GM12878 (cell line): Measurements from ENCODE around the gene POLR1D. TPM values are rescaled to one million over a fixed set of nuclear protein-coding genes. Genes with fewer than 3 reads are reported as not detected.

Source experiments
- BACH1 ChIP-seq: fragments of 450-650 bp; IDR thresholded peaks from 2 replicates; pipeline ENCODE4 v1.6.1; 2017; ENCODE audit warnings: mild to moderate bottlenecking, borderline replicate concordance
- BHLHE40 ChIP-seq, 2 experiments: fragments of 450-650 bp in 1 of 2; IDR thresholded peaks; 2 replicates each; pipeline ENCODE4 v1.6.1; 2011 to 2017; ENCODE audit warnings: low read depth in 2 of 2, borderline replicate concordance in 1 of 2, improper control_type of control experiment in 1 of 2, low read length in 1 of 2, mild to moderate bottlenecking in 1 of 2
- CBFB ChIP-seq: IDR thresholded peaks from 2 replicates; pipeline ENCODE4 v1.6.1; 2016; ENCODE audit warnings: antibody characterized with exemption, low read depth
- CBX3 ChIP-seq: fragments of 200-600 bp; sonication (generic); IDR thresholded peaks from 2 replicates; pipeline ENCODE4 v1.6.1; 2016; ENCODE audit warnings: low read depth, borderline replicate concordance
- CHD2 ChIP-seq: IDR thresholded peaks from 2 replicates; pipeline ENCODE4 v1.6.1; 2011; ENCODE audit warnings: low read depth, low read length, improper control_type of control experiment, borderline replicate concordance
- ETV6 ChIP-seq, 2 experiments: fragments of 450-650 bp in 1 of 2; IDR thresholded peaks in 1 of 2; conservative IDR thresholded peaks in 1 of 2; 2 replicates each; pipeline ENCODE4 v1.6.1; 2014; ENCODE audit warnings: antibody characterized with exemption in 1 of 2, borderline replicate concordance in 1 of 2, low read depth in 1 of 2, mild to moderate bottlenecking in 1 of 2, moderate library complexity in 1 of 2
- HDGF ChIP-seq: fragments of 450-650 bp; IDR thresholded peaks from 2 replicates; pipeline ENCODE4 v1.6.1; 2016; ENCODE audit warnings: antibody characterized with exemption
- IKZF1 ChIP-seq: fragments of 450-650 bp; conservative IDR thresholded peaks from 2 replicates; pipeline ENCODE4 v1.6.1; 2017; ENCODE audit warnings: antibody characterized with exemption, mild to moderate bottlenecking
- MEF2A ChIP-seq: IDR thresholded peaks from 2 replicates; pipeline ENCODE4 v1.6.1; 2011; ENCODE audit warnings: low read depth, mild to moderate bottlenecking, low read length, moderate library complexity; ENCODE audit not compliant: insufficient read depth
- NR2C2 ChIP-seq: IDR thresholded peaks from 2 replicates; pipeline ENCODE4 v1.6.1; 2011; ENCODE audit warnings: borderline replicate concordance, low read depth; ENCODE audit not compliant: control insufficient read depth, insufficient read length
- PAX5 ChIP-seq: IDR thresholded peaks from 2 replicates; pipeline ENCODE4 v1.6.1; 2011; ENCODE audit warnings: low read depth, low read length, borderline replicate concordance
- SUZ12 ChIP-seq: fragments of 200-600 bp; sonication (generic); IDR thresholded peaks from one replicate; pipeline ENCODE4 v1.6.1; 2018; ENCODE audit warnings: antibody characterized with exemption, mild to moderate bottlenecking; ENCODE audit not compliant: unreplicated experiment
- TARDBP ChIP-seq: IDR thresholded peaks from 2 replicates; pipeline ENCODE4 v1.6.1; 2016; ENCODE audit warnings: borderline replicate concordance
- TCF3 ChIP-seq: IDR thresholded peaks from 2 replicates; pipeline ENCODE4 v1.6.1; 2012; ENCODE audit warnings: low read depth, mild to moderate bottlenecking, low read length, borderline replicate concordance; ENCODE audit not compliant: insufficient read depth
- YBX1 ChIP-seq: fragments of 450-650 bp; IDR thresholded peaks from 2 replicates; pipeline ENCODE4 v1.6.1; 2016; ENCODE audit warnings: antibody characterized with exemption
- ZNF207 ChIP-seq: fragments of 450-650 bp; IDR thresholded peaks from 2 replicates; pipeline ENCODE4 v1.6.1; 2014; ENCODE audit warnings: antibody characterized with exemption, mild to moderate bottlenecking, borderline replicate concordance
- polyA plus RNA-seq, 11 experiments: library from polyadenylated mRNA; depleted of rRNA in 4 of 11; unstranded in 6 of 11; stranded (reverse) in 5 of 11; fragments of >200 nt; fragmentation: Nextera tagmentation in 4 of 11; fragmentation: Illumina TruSeq in 1 of 11; extraction: Ambion mirVana in 4 of 11; extraction: Trizol in 1 of 11; gene quantifications; 1 replicate in 1 of 11; 2 replicates in 10 of 11; pipeline versions ENCODE4 v1.2.1 to v1.2.3, GENCODE V29; 2011 to 2016; ENCODE audit warnings: inconsistent platforms in 2 of 11, missing spikeins in 2 of 11, low read depth in 1 of 11
- total RNA-seq, 4 experiments: library from RNA; depleted of rRNA in 3 of 4; stranded (reverse); fragments of >200 nt in 3 of 4; fragmentation: Illumina TruSeq in 1 of 4; extraction: Trizol in 1 of 4; gene quantifications; 2 replicates each; pipeline versions ENCODE4 v1.2.1 to v1.2.3, GENCODE V29; 2013 to 2021
- TF ChIP-seq, protein P1 (sequence below): fragments of 450-650 bp; conservative IDR thresholded peaks from 2 replicates; pipeline ENCODE4 v1.6.1; 2017; ENCODE audit warnings: mild to moderate bottlenecking, moderate library complexity
- TF ChIP-seq, protein P2 (sequence below): IDR thresholded peaks from 2 replicates; pipeline ENCODE4 v1.6.1; 2011; ENCODE audit warnings: low read depth, mild to moderate bottlenecking, low read length, moderate library complexity, borderline replicate concordance; ENCODE audit errors: extremely low read depth
- TF ChIP-seq, protein P3 (sequence below): fragments of 450-650 bp; IDR thresholded peaks from 2 replicates; pipeline ENCODE4 v1.6.1; 2017; ENCODE audit warnings: mild to moderate bottlenecking, moderate library complexity
- TF ChIP-seq, protein P4 (sequence below): fragments of 450-650 bp; IDR thresholded peaks from 2 replicates; pipeline ENCODE4 v1.6.1; 2016; ENCODE audit warnings: mild to moderate bottlenecking
- TF ChIP-seq, protein P5 (sequence below): fragments of 450-650 bp; IDR thresholded peaks from 2 replicates; pipeline ENCODE4 v1.6.1; 2014; ENCODE audit warnings: mild to moderate bottlenecking

Gene POLR1D
- total and polyA plus RNA-seq, 10 of the 15 experiments (the other 5 are each of a cell fraction or from before 2014, with no cell fraction given), result 119 to 223 (median 160) TPM

DNA sequence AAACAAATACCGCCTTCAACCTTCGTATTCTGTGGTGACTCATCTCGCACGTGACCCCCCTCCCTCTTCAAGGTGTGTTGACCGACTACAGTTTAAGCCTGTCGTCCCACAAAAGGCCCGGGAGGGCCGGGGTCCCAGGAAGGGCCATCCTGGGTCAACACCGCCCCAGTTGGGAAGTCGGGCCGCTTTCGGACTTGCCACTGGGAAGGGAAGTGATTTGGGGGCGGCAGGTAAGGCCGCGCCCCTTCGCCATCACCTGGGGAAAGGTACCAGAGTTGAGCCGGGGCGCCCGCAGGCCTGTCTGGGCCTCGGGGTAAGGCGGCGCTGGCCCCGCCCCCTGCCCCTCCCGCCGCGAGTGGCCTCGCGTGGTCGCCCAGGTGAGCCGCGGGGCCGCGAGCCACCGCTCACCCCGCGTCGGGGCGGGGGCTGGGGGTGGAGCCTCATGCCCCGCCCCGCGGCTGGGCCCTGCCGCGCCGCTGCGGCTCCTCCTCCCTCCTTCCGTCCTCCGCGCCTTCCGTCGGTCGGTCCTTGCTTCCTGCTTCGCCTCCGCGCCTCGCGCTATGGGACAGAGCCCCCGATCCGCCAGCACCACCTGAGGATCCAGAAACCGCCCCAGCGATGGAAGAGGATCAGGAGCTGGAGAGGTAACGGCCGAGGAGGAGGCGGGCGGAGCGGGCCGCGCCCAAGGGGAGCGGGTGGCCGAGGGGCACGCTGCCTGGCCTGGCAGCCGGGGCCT lies at the start of gene POLR1D (continued):
- TF ChIP-seq MEF2A (no peak), CHD2 (no peak), CBFB (no peak), CBX3 (no peak), NR2C2 (no peak), BHLHE40 (IDR thresholded peaks at IDR 0.05; ENCODE audit: borderline replicate concordance in 1 of 2, low read depth in 2 of 2, low read length in 1 of 2) (peak; percentile 93 to 95), ETV6 (conservative IDR thresholded peaks at IDR 0.05 in 1 of 2, IDR thresholded peaks at IDR 0.05 in 1 of 2; ENCODE audit: borderline replicate concordance in 1 of 2, low read depth in 1 of 2) (no peak), IKZF1 (peak; percentile 62), SUZ12 (no peak), TARDBP (no peak), HDGF (no peak), PAX5 (no peak), BACH1 (peak; percentile 91), TCF3 (no peak), ZNF207 (peak; percentile 73; the same call in 1 of the 2 replicates), YBX1 (no peak)
- TF ChIP-seq, protein P1, sequence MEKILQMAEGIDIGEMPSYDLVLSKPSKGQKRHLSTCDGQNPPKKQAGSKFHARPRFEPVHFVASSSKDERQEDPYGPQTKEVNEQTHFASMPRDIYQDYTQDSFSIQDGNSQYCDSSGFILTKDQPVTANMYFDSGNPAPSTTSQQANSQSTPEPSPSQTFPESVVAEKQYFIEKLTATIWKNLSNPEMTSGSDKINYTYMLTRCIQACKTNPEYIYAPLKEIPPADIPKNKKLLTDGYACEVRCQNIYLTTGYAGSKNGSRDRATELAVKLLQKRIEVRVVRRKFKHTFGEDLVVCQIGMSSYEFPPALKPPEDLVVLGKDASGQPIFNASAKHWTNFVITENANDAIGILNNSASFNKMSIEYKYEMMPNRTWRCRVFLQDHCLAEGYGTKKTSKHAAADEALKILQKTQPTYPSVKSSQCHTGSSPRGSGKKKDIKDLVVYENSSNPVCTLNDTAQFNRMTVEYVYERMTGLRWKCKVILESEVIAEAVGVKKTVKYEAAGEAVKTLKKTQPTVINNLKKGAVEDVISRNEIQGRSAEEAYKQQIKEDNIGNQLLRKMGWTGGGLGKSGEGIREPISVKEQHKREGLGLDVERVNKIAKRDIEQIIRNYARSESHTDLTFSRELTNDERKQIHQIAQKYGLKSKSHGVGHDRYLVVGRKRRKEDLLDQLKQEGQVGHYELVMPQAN, result peak; percentile 74
- TF ChIP-seq, protein P2, sequence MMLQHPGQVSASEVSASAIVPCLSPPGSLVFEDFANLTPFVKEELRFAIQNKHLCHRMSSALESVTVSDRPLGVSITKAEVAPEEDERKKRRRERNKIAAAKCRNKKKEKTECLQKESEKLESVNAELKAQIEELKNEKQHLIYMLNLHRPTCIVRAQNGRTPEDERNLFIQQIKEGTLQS, result no peak
- TF ChIP-seq, protein P3, sequence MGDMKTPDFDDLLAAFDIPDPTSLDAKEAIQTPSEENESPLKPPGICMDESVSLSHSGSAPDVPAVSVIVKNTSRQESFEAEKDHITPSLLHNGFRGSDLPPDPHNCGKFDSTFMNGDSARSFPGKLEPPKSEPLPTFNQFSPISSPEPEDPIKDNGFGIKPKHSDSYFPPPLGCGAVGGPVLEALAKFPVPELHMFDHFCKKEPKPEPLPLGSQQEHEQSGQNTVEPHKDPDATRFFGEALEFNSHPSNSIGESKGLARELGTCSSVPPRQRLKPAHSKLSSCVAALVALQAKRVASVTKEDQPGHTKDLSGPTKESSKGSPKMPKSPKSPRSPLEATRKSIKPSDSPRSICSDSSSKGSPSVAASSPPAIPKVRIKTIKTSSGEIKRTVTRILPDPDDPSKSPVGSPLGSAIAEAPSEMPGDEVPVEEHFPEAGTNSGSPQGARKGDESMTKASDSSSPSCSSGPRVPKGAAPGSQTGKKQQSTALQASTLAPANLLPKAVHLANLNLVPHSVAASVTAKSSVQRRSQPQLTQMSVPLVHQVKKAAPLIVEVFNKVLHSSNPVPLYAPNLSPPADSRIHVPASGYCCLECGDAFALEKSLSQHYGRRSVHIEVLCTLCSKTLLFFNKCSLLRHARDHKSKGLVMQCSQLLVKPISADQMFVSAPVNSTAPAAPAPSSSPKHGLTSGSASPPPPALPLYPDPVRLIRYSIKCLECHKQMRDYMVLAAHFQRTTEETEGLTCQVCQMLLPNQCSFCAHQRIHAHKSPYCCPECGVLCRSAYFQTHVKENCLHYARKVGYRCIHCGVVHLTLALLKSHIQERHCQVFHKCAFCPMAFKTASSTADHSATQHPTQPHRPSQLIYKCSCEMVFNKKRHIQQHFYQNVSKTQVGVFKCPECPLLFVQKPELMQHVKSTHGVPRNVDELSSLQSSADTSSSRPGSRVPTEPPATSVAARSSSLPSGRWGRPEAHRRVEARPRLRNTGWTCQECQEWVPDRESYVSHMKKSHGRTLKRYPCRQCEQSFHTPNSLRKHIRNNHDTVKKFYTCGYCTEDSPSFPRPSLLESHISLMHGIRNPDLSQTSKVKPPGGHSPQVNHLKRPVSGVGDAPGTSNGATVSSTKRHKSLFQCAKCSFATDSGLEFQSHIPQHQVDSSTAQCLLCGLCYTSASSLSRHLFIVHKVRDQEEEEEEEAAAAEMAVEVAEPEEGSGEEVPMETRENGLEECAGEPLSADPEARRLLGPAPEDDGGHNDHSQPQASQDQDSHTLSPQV, result no peak
- TF ChIP-seq, protein P4, sequence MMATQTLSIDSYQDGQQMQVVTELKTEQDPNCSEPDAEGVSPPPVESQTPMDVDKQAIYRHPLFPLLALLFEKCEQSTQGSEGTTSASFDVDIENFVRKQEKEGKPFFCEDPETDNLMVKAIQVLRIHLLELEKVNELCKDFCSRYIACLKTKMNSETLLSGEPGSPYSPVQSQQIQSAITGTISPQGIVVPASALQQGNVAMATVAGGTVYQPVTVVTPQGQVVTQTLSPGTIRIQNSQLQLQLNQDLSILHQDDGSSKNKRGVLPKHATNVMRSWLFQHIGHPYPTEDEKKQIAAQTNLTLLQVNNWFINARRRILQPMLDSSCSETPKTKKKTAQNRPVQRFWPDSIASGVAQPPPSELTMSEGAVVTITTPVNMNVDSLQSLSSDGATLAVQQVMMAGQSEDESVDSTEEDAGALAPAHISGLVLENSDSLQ, result no peak
- TF ChIP-seq, protein P5, sequence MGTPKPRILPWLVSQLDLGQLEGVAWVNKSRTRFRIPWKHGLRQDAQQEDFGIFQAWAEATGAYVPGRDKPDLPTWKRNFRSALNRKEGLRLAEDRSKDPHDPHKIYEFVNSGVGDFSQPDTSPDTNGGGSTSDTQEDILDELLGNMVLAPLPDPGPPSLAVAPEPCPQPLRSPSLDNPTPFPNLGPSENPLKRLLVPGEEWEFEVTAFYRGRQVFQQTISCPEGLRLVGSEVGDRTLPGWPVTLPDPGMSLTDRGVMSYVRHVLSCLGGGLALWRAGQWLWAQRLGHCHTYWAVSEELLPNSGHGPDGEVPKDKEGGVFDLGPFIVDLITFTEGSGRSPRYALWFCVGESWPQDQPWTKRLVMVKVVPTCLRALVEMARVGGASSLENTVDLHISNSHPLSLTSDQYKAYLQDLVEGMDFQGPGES, result no peak
